Measurements from ENCODE around the gene SLC33A1. TPM values are rescaled to one million over a fixed set of nuclear protein-coding genes. Genes with fewer than 3 reads are reported as not detected.

The SLC33A1 gene
- total and polyA plus RNA-seq, 2 of the 13 experiments (the other 11 are each of a cell fraction or from before 2014, with no cell fraction given) = 20.0 to 32.1 TPM

- TF ChIP-seq HNRNPH1 (optimal IDR thresholded peaks at IDR 0.05; ENCODE audit: low read depth, low read length) (no peak), YY1 (IDR thresholded peaks at IDR 0.05; ENCODE audit: insufficient read depth, insufficient replicate concordance, low read depth, low read length) (no peak), ARNTL (CRISPR knock-in tag; IDR thresholded peaks at IDR 0.05) (no peak), HNF1A (IDR thresholded peaks at IDR 0.05; ENCODE audit: low read depth) (no peak), HNF1A (CRISPR knock-in tag; IDR thresholded peaks at IDR 0.05; ENCODE audit: borderline replicate concordance) (peak; percentile 49; the same call in 1 of the 2 replicates), SMAD9 (CRISPR knock-in tag; IDR thresholded peaks at IDR 0.05) (0 out of 2 replicates have a peak, but pooled peaks have one; percentile 57), ZNF605 (CRISPR knock-in tag; IDR thresholded peaks at IDR 0.05) (no peak), JUN (CRISPR knock-in tag; IDR thresholded peaks at IDR 0.05) (no peak), ZNF782 (CRISPR knock-in tag; IDR thresholded peaks at IDR 0.05; ENCODE audit: borderline replicate concordance) (no peak), ZHX1 (CRISPR knock-in tag; IDR thresholded peaks at IDR 0.05; ENCODE audit: low read depth) (no peak), ZNF382 (CRISPR knock-in tag; IDR thresholded peaks at IDR 0.05; ENCODE audit: borderline replicate concordance) (no peak), CHD4 (IDR thresholded peaks at IDR 0.05; ENCODE audit: borderline replicate concordance, low read length) (no peak), TIGD3 (CRISPR knock-in tag; IDR thresholded peaks at IDR 0.05; ENCODE audit: borderline replicate concordance) (no peak), GMEB1 (CRISPR knock-in tag; IDR thresholded peaks at IDR 0.05; ENCODE audit: borderline replicate concordance) (peak; percentile 47; the same call in 1 of the 2 replicates), ISX (CRISPR knock-in tag; conservative IDR thresholded peaks at IDR 0.05) (no peak), SSRP1 (CRISPR knock-in tag; IDR thresholded peaks at IDR 0.05) (no peak), ZNF326 (CRISPR knock-in tag; IDR thresholded peaks at IDR 0.05; ENCODE audit: borderline replicate concordance) (no peak), HNF4A (CRISPR knock-in tag; IDR thresholded peaks at IDR 0.05) (no peak)
Observed at GRCh38 chr3:155870133-155870944, 16.1 kb upstream of the SLC33A1 start, which contains the start of gene GMPS (continued).
